Measurements from ENCODE around the gene FZR1. TPM values are rescaled to one million over a fixed set of nuclear protein-coding genes. Genes with fewer than 3 reads are reported as not detected.

Gene FZR1
- total RNA-seq, 1 experiment from 2014 or later, result 51.4 TPM

- Histone ChIP-seq H3K4ac (ENCODE audit: low read depth, low read length) (no peak overlapping the region), H2BK12ac (ENCODE audit: insufficient read length, low read depth, low read length) (no peak overlapping the region), H4K20me1 (ENCODE audit: control insufficient read depth, insufficient read depth, insufficient read length) (no peaks in the 10 kb centered on the region), H2BK5ac (ENCODE audit: insufficient read length, low read length) (no peak overlapping the region), H3K79me1 (ENCODE audit: insufficient read depth, low read depth, low read length, poor library complexity, severe bottlenecking) (no peaks in the 10 kb centered on the region), H4K5ac (ENCODE audit: insufficient read length, low read depth, low read length) (no peak overlapping the region), H3T11ph (ENCODE audit: low read length) (no peak overlapping the region), H2BK120ac (ENCODE audit: low read depth, low read length, poor library complexity, severe bottlenecking) (no peak overlapping the region), H2BK15ac (ENCODE audit: low read depth, low read length) (no peak overlapping the region), H4K8ac (replicated peaks; ENCODE audit: insufficient read length, low read depth, low read length) (no peak overlapping the region), H3K27me3 (ENCODE audit: insufficient read depth, low read length) (no peaks in the 10 kb centered on the region), H3K27ac (ENCODE audit: insufficient read length, low read depth, low read length) (no peak overlapping the region), H3K18ac (ENCODE audit: insufficient read length, low read depth, low read length) (no peak overlapping the region), H4K91ac (ENCODE audit: insufficient read length, low read depth, low read length) (no peak overlapping the region), H3K14ac (ENCODE audit: insufficient read depth, low read length) (no peak overlapping the region), H3K9ac (ENCODE audit: extremely low read depth, insufficient read length, low read length) (no peak overlapping the region), H2AK5ac (ENCODE audit: insufficient read length, low read length) (no peak overlapping the region), H3K56ac (ENCODE audit: insufficient read length, low read depth, low read length) (no peak overlapping the region), H3K79me2 (ENCODE audit: insufficient read depth, low read length) (no peaks in the 10 kb centered on the region), H3K23ac (ENCODE audit: insufficient read length, low read depth, low read length) (no peak overlapping the region), H3K4me1 (ENCODE audit: insufficient read depth, low read length) (no peaks in the 10 kb centered on the region), H3K23me2 (ENCODE audit: insufficient read length, low read depth, low read length, poor library complexity, severe bottlenecking) (no peaks in the 10 kb centered on the region), H3K9me3 (ENCODE audit: control insufficient read depth, low read depth, low read length) (no peaks in the 10 kb centered on the region), H2AFZ (ENCODE audit: low read length) (no peak overlapping the region), H2BK20ac (ENCODE audit: low read depth, low read length, poor library complexity, severe bottlenecking) (no peak overlapping the region), H3K4me2 (ENCODE audit: insufficient read depth, insufficient read length, low read length) (no peak overlapping the region)
- no peaks in the 10 kb centered on the region for H3K27me3 Mint-ChIP-seq (ENCODE audit: low read depth)
- DNase-seq, result no peak
- H3K4me3 Mint-ChIP-seq, result no peak overlapping the region
- H3K9me3 Mint-ChIP-seq, result no peaks in the 10 kb centered on the region
- no peak for TF ChIP-seq CTCF (conservative IDR thresholded peaks at IDR 0.05)
- peak overlapping the region in 2 of 3 experiments; percentile 15 to 44; a peak in 1 of 7 replicates for H3K27ac Mint-ChIP-seq
- H3K36me3 Mint-ChIP-seq (ENCODE audit: insufficient read depth in 1 of 3, low read depth in 3 of 3), result peaks cover 2 to 9% (median 8%) of the 10 kb centered on the region in 3 experiments; a peak in 6 of 7 replicates
- no CpG with 5 or more reads among the region's 10 CpGs for WGBS (ENCODE audit: extremely low coverage, insufficient read length, low lambda C conversion rate)
- H3K4me1 Mint-ChIP-seq, result peaks cover 2 to 3% of the 10 kb centered on the region in 2 experiments; a peak in 1 of 4 replicates
Observed at GRCh38 chr19:3545669-3546034, 39.5 kb downstream of the FZR1 start.

All from H9 (cell line).